DND-41 (cell line): ENCODE measurements around the gene MACIR.
A peak's percentile ranks its signal among the peaks of the same experiment; 100 is the strongest.

Experiments
- ATAC-seq: fragments of 200-7000 bp; cut with Tn5 transposase; 3 replicates; pipeline ENCODE4 v1.9.1; 2021; ENCODE audit warnings: low read depth; ENCODE audit not compliant: insufficient read depth
- DNase-seq: peaks from one replicate; pipeline ENCODE4 v3.0.0-alpha.2; 2020
- H2AFZ ChIP-seq: 2 replicates; pipeline ENCODE4 v1.6.0; 2012; ENCODE audit warnings: low read depth, low read length
- H3K27ac ChIP-seq: 2 replicates; pipeline ENCODE4 v1.5.1; 2012; ENCODE audit warnings: low read length, inconsistent platforms
- H3K27me3 ChIP-seq: fragments of 200-600 bp; sonication (generic); 2 replicates; pipeline ENCODE4 v1.6.0; 2012; ENCODE audit warnings: low read length, mild to moderate bottlenecking, inconsistent platforms; ENCODE audit not compliant: insufficient read depth, poor library complexity
- H3K36me3 ChIP-seq: 2 replicates; pipeline ENCODE4 v1.5.1; 2012; ENCODE audit warnings: low read length, inconsistent platforms; ENCODE audit not compliant: insufficient read depth
- H3K4me1 ChIP-seq: 2 replicates; pipeline ENCODE4 v1.5.1; 2012; ENCODE audit warnings: mild to moderate bottlenecking, low read length; ENCODE audit not compliant: insufficient read depth
- H3K4me2 ChIP-seq: 2 replicates; pipeline ENCODE4 v1.6.0; 2012; ENCODE audit warnings: mild to moderate bottlenecking, moderate library complexity, low read length, inconsistent platforms; ENCODE audit not compliant: insufficient read depth
- H3K4me3 ChIP-seq, 2 experiments: fragments of 200-600 bp in 1 of 2; shearing (Covaris generic) in 1 of 2; 2 replicates each; pipeline ENCODE4 v1.5.1; 2012 to 2016; ENCODE audit warnings: inconsistent platforms in 2 of 2, low read length in 2 of 2, mild to moderate bottlenecking in 2 of 2, low read depth in 1 of 2, moderate library complexity in 1 of 2
- H3K79me2 ChIP-seq: 2 replicates; pipeline ENCODE4 v1.6.0; 2012; ENCODE audit warnings: low read length, inconsistent platforms; ENCODE audit not compliant: insufficient read depth
- H3K9ac ChIP-seq: 2 replicates; pipeline ENCODE4 v1.6.0; 2012; ENCODE audit warnings: low read depth, mild to moderate bottlenecking, inconsistent platforms, low read length, moderate library complexity
- H3K9me3 ChIP-seq: 2 replicates; pipeline ENCODE4 v1.5.1; 2012; ENCODE audit warnings: low read length, moderate library complexity, mild to moderate bottlenecking, inconsistent platforms; ENCODE audit not compliant: insufficient read depth, severe bottlenecking
- H4K20me1 ChIP-seq: 2 replicates; pipeline ENCODE4 v1.6.0; 2012; ENCODE audit warnings: low read length; ENCODE audit not compliant: insufficient read depth
- EZH2 ChIP-seq: IDR thresholded peaks from 3 replicates; pipeline ENCODE4 v1.6.1; 2012; ENCODE audit warnings: borderline replicate concordance, low read depth, mild to moderate bottlenecking, moderate library complexity, low read length, inconsistent platforms; ENCODE audit not compliant: severe bottlenecking
- TF ChIP-seq, protein P1 (sequence below): IDR thresholded peaks from 2 replicates; pipeline ENCODE4 v1.5.1; 2012; ENCODE audit warnings: borderline replicate concordance, low read length, moderate library complexity, mild to moderate bottlenecking; ENCODE audit not compliant: poor library complexity, severe bottlenecking; ENCODE audit errors: extremely low read depth

The MACIR gene

DNA sequence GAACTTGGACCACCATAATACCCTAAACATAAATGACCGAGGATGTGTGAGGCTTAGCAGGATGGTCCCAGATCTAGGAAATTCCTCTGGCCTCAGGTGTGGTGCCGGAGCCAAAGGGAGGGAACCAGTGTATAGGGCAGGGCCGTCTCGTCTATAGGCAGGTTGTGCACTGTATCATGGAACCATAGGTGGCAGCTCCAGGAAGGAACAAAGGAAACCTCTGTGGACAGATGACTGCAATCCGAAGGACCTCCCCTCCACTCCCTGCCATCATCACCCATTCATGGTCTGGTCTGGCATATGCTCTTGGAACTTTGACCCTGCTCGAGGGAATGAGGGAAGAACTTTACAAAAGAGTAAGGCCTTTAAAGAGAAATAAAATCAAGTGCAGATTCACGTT, 2.9 kb upstream of the MACIR start:
- H3K9ac ChIP-seq: no peak overlapping the region
- H4K20me1 ChIP-seq: 0 out of 2 replicates have a peak, but pooled peaks cover 2% of the 10 kb centered on the region
- H3K79me2 ChIP-seq: peaks cover 20% of the 10 kb centered on the region
- H3K4me2 ChIP-seq: no peak overlapping the region
- no peaks in the 10 kb centered on the region; the same call in 1 of the 2 replicates for H3K36me3 ChIP-seq
- DNase-seq: no peak
- H3K9me3 ChIP-seq: no peaks in the 10 kb centered on the region
- no peak overlapping the region for H3K27ac ChIP-seq
- ATAC-seq: no peak
- H3K4me1 ChIP-seq: peaks cover 16% of the 10 kb centered on the region
- H3K27me3 ChIP-seq: no peaks in the 10 kb centered on the region
- H2AFZ ChIP-seq: no peak overlapping the region
- H3K4me3 ChIP-seq: no peak overlapping the region
- TF ChIP-seq, protein P1, sequence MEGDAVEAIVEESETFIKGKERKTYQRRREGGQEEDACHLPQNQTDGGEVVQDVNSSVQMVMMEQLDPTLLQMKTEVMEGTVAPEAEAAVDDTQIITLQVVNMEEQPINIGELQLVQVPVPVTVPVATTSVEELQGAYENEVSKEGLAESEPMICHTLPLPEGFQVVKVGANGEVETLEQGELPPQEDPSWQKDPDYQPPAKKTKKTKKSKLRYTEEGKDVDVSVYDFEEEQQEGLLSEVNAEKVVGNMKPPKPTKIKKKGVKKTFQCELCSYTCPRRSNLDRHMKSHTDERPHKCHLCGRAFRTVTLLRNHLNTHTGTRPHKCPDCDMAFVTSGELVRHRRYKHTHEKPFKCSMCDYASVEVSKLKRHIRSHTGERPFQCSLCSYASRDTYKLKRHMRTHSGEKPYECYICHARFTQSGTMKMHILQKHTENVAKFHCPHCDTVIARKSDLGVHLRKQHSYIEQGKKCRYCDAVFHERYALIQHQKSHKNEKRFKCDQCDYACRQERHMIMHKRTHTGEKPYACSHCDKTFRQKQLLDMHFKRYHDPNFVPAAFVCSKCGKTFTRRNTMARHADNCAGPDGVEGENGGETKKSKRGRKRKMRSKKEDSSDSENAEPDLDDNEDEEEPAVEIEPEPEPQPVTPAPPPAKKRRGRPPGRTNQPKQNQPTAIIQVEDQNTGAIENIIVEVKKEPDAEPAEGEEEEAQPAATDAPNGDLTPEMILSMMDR: no peak
- no peak for TF ChIP-seq EZH2

DNA sequence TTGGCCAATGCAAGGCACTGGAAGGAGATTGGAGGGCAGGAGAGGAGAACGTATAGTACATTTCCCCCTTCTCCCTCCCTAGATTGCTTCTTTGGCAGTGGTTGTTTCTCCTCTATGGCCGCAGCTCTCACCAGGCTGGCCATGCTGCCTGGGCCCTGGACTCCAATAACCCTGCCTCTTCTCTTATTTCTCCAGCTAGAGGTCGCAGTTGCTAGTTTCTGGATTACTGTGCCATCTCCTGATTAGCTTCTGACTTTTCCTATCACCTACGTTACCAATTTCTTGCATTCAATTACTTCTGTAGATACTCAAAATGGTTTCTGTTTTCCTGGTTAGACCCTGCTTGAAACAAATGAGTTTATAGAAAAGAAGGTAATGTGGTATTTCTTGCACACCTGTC, 2.4 kb upstream of the MACIR start:
- Histone ChIP-seq H3K9me3 (no peaks in the 10 kb centered on the region), H3K79me2 (peaks cover 25% of the 10 kb centered on the region), H2AFZ (0 out of 2 replicates have a peak overlapping the region, but pooled peaks have one; percentile 2), H3K9ac (no peak overlapping the region), H3K27me3 (no peaks in the 10 kb centered on the region), H3K4me1 (peaks cover 21% of the 10 kb centered on the region), H4K20me1 (0 out of 2 replicates have a peak, but pooled peaks cover 7% of the 10 kb centered on the region), H3K27ac (no peak overlapping the region), H3K36me3 (no peaks in the 10 kb centered on the region; the same call in 1 of the 2 replicates), H3K4me2 (no peak overlapping the region), H3K4me3 (no peak overlapping the region)
- DNase-seq (no peak), ATAC-seq (no peak)
- TF ChIP-seq, protein P1: no peak
- no peak for TF ChIP-seq EZH2

DNA sequence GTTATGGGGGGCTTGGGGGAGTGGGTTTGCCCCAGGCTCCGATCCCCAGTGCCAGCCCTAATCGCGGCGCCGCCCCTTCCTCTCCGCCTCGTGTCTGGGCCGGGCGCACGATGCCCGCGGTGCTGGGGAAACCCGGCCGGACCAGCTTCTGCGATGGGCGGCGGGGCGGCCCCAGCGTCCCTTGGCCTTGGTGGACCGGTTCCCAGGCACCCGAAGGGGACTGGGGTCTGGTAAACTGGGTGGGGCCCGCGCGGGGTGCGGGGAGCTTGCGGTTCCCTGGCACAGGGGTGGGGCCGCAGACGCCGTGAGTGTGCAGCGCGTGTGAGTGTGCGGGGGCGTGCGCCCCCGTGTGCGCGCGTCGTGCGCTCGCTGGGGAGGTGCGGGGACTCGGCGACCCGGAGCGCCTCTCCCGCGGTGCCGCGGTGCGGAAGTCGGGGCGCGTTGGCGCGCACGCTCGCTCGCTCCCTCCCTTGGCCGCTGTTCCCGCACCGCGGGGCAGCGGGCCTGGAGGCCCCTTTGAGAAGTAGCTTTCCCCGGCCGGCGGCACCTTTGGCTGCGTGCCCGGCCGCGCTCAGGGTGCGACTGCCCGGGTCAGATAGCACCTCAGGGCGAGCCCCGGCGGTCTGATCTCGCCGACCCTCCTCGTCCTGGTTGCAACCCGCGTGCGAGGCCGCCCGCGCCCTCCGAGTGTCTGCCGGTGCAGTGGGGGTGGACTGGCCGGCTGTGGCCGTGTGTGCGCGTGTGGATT, 568 bp downstream of the MACIR start:
- H3K9me3 ChIP-seq: no peaks in the 10 kb centered on the region
- H4K20me1 ChIP-seq: peaks cover 20% of the 10 kb centered on the region; the same call in 1 of the 2 replicates
- DNase-seq (peak; percentile 68), ATAC-seq (peak; percentile 62)
- peaks cover 55% of the 10 kb centered on the region for H3K79me2 ChIP-seq
- H3K27me3 ChIP-seq: no peaks in the 10 kb centered on the region
- peak overlapping the region; percentile 84 to 88 for H3K4me3 ChIP-seq
- H2AFZ ChIP-seq: peak overlapping the region; percentile 90
- H3K9ac ChIP-seq: peak overlapping the region; percentile 96
- H3K27ac ChIP-seq: peak overlapping the region; percentile 93
- H3K36me3 ChIP-seq: no peaks in the 10 kb centered on the region; the same call in 1 of the 2 replicates
- no peak for TF ChIP-seq EZH2
- TF ChIP-seq, protein P1: no peak
- H3K4me2 ChIP-seq: peak overlapping the region; percentile 85
- peaks cover 41% of the 10 kb centered on the region for H3K4me1 ChIP-seq
